ENCODE results near the gene SLC22A5. TPM values are rescaled to one million over a fixed set of nuclear protein-coding genes. Genes with fewer than 3 reads are reported as not detected.

SLC22A5 gene
- total RNA-seq, 1 donor from 2014 or later = 1.2 TPM

GRCh38 chr5:132391870-132392269 is 22.4 kb downstream of the SLC22A5 start:
- no peak overlapping the region for H3K27ac Mint-ChIP-seq (ENCODE audit: unreplicated experiment)
- DNase-seq (ENCODE audit: low spot score) = no peak
- H3K27me3 Mint-ChIP-seq (ENCODE audit: unreplicated experiment) = no peaks in the 10 kb centered on the region
- no peak overlapping the region for H3K4me3 Mint-ChIP-seq (ENCODE audit: unreplicated experiment)
- peaks cover 14% of the 10 kb centered on the region for H3K4me1 Mint-ChIP-seq (ENCODE audit: unreplicated experiment)
- no peaks in the 10 kb centered on the region for H3K9me3 Mint-ChIP-seq (ENCODE audit: unreplicated experiment)
- H3K36me3 Mint-ChIP-seq (ENCODE audit: low read depth, unreplicated experiment) = no peaks in the 10 kb centered on the region
- TF ChIP-seq, protein P1, sequence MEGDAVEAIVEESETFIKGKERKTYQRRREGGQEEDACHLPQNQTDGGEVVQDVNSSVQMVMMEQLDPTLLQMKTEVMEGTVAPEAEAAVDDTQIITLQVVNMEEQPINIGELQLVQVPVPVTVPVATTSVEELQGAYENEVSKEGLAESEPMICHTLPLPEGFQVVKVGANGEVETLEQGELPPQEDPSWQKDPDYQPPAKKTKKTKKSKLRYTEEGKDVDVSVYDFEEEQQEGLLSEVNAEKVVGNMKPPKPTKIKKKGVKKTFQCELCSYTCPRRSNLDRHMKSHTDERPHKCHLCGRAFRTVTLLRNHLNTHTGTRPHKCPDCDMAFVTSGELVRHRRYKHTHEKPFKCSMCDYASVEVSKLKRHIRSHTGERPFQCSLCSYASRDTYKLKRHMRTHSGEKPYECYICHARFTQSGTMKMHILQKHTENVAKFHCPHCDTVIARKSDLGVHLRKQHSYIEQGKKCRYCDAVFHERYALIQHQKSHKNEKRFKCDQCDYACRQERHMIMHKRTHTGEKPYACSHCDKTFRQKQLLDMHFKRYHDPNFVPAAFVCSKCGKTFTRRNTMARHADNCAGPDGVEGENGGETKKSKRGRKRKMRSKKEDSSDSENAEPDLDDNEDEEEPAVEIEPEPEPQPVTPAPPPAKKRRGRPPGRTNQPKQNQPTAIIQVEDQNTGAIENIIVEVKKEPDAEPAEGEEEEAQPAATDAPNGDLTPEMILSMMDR (IDR thresholded peaks at IDR 0.05; ENCODE audit: unreplicated experiment) = no peak

- Mint-ChIP-seq H3K27ac (ENCODE audit: unreplicated experiment) (no peak overlapping the region), H3K9me3 (ENCODE audit: unreplicated experiment) (no peaks in the 10 kb centered on the region), H3K4me1 (ENCODE audit: unreplicated experiment) (peaks cover 14% of the 10 kb centered on the region), H3K27me3 (ENCODE audit: unreplicated experiment) (no peaks in the 10 kb centered on the region), H3K4me3 (ENCODE audit: unreplicated experiment) (no peak overlapping the region), H3K36me3 (ENCODE audit: low read depth, unreplicated experiment) (no peaks in the 10 kb centered on the region)
- TF ChIP-seq, protein P1 (IDR thresholded peaks at IDR 0.05; ENCODE audit: unreplicated experiment) = no peak
- DNase-seq (ENCODE audit: low spot score) = no peak
Observed at GRCh38 chr5:132392411-132392810, 22.9 kb downstream of the SLC22A5 start.

DNA sequence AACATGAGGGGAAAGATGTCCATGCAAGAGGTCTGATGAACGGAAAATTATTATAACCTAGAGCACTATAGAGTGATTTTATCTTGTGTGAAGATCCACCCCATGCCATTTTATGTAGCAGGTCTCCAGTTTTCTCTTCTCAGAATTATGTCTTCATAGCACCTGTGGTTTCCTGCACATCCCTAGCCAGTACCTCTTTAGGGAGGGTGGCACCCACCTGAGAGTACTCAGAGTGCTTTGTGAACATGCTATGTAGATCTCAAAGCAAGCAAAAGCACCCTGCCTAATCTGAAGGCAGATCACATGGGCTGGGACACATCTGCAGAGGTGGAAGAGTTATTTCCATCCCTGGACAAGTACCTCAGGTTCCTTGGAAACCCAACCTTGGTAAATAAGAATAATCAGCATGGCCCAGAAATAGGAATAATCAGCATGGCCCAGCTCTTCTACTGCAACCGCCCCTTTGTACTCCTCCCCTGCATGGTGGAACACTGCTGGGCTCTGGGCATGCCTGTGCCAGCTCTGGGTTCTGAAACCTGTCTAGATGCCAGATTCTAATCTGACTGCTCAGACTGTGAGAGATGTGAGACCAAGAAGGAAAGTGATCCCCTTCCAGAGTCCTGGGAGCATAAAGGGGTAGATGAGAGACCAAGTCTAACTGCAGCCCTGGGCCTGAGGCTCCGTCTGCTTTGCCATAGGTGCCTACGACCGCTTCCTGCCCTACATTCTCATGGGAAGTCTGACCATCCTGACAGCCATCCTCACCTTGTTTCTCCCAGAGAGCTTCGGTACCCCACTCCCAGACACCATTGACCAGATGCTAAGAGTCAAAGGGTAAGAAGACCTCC is 23.7 kb downstream of the SLC22A5 start:
- H3K4me1 Mint-ChIP-seq (ENCODE audit: unreplicated experiment) = peaks cover 7% of the 10 kb centered on the region
- no peak for DNase-seq (ENCODE audit: low spot score)
- H3K36me3 Mint-ChIP-seq (ENCODE audit: low read depth, unreplicated experiment) = no peaks in the 10 kb centered on the region
- no peak overlapping the region for H3K4me3 Mint-ChIP-seq (ENCODE audit: unreplicated experiment)
- TF ChIP-seq, protein P1 (IDR thresholded peaks at IDR 0.05; ENCODE audit: unreplicated experiment) = no peak
- no peak overlapping the region for H3K27ac Mint-ChIP-seq (ENCODE audit: unreplicated experiment)
- H3K27me3 Mint-ChIP-seq (ENCODE audit: unreplicated experiment) = no peaks in the 10 kb centered on the region
- no peaks in the 10 kb centered on the region for H3K9me3 Mint-ChIP-seq (ENCODE audit: unreplicated experiment)

DNA sequence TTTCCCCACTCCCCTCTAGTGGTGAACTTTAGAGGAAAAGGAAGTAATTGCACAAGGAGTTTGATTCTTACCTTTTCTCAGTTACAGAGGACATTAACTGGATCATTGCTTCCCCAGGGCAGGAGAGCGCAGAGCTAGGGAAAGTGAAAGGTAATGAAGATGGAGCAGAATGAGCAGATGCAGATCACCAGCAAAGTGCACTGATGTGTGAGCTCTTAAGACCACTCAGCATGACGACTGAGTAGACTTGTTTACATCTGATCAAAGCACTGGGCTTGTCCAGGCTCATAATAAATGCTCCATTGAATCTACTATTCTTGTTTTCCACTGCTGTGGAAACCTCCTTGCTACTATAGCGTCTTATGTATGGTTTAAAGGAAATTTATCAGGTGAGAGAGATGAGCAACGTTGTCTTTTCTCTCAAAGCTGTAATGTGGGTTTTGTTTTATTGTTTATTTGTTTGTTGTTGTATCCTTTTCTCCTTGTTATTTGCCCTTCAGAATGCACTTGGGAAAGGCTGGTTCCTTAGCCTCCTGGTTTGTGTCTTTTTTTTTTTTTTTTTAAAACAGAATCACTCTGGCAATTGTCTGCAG is 25.3 kb downstream of the SLC22A5 start:
- no peaks in the 10 kb centered on the region for H3K27me3 Mint-ChIP-seq (ENCODE audit: unreplicated experiment)
- no peak overlapping the region for H3K27ac Mint-ChIP-seq (ENCODE audit: unreplicated experiment)

More for the DNA sequence above, 25.3 kb downstream of the SLC22A5 start:
- no peaks in the 10 kb centered on the region for H3K36me3 Mint-ChIP-seq (ENCODE audit: low read depth, unreplicated experiment)
- no peaks in the 10 kb centered on the region for H3K4me1 Mint-ChIP-seq (ENCODE audit: unreplicated experiment)
- H3K4me3 Mint-ChIP-seq (ENCODE audit: unreplicated experiment) = no peak overlapping the region
- no peaks in the 10 kb centered on the region for H3K9me3 Mint-ChIP-seq (ENCODE audit: unreplicated experiment)
- TF ChIP-seq, protein P1 (IDR thresholded peaks at IDR 0.05; ENCODE audit: unreplicated experiment) = no peak
- DNase-seq (ENCODE audit: low spot score) = no peak

All from endothelial cell (in vitro differentiated cells).